ENCODE data around the gene MAN1C1. TPM values are rescaled to one million over a fixed set of nuclear protein-coding genes. Genes with fewer than 3 reads are reported as not detected.

Gene MAN1C1
- total and polyA plus RNA-seq, 7 donors: 0.69 to 32.1 (median 12.8) TPM

- no peak for DNase-seq
- H3K36me3 ChIP-seq: no peaks in the 10 kb centered on the region
- H3K4me3 ChIP-seq: no peak overlapping the region
- no peaks in the 10 kb centered on the region for H3K9me3 ChIP-seq
- no peaks in the 10 kb centered on the region for H3K27me3 ChIP-seq
- intact Hi-C loops (cut with DNase I): no loop called here
- WGBS, 2 donors: 19 to 41% methylated on average over 18 of the region's 18 CpGs
- TF ChIP-seq POLR2AphosphoS5 (IDR thresholded peaks at IDR 0.05) (no peak), CTCF (IDR thresholded peaks at IDR 0.05) (peak; percentile 20 to 59 (median 50)), POLR2A (IDR thresholded peaks at IDR 0.05) (no peak)
- peaks cover 0 to 19% (median 18%) of the 10 kb centered on the region in 4 donors for H3K4me1 ChIP-seq
- H3K27ac ChIP-seq: no peak overlapping the region
Observed at GRCh38 chr1:25572708-25573590, 43.6 kb upstream of the MAN1C1 start.

GRCh38 chr1:25573591-25573930 is 43.0 kb upstream of the MAN1C1 start:
- H3K9me3 ChIP-seq: no peaks in the 10 kb centered on the region
- no peaks in the 10 kb centered on the region for H3K36me3 ChIP-seq
- DNase-seq: no peak
- intact Hi-C loops (cut with DNase I): no loop called here
- H3K4me3 ChIP-seq: no peak overlapping the region
- H3K27ac ChIP-seq: no peak overlapping the region
- no peak for TF ChIP-seq POLR2A (IDR thresholded peaks at IDR 0.05)
- no peak for TF ChIP-seq POLR2AphosphoS5 (IDR thresholded peaks at IDR 0.05)
- TF ChIP-seq CTCF (IDR thresholded peaks at IDR 0.05): no peak
- no peak for TF ChIP-seq EP300 (IDR thresholded peaks at IDR 0.05)
- no peaks in the 10 kb centered on the region for H3K27me3 ChIP-seq
- WGBS, 2 donors: 15 to 61% methylated on average over 9 of the region's 9 CpGs
- H3K4me1 ChIP-seq: peaks cover 0 to 13% (median 12%) of the 10 kb centered on the region in 4 donors

GRCh38 chr1:25573961-25574360 is 42.6 kb upstream of the MAN1C1 start:
- H3K27me3 ChIP-seq: no peaks in the 10 kb centered on the region
- H3K4me1 ChIP-seq: peaks cover 0 to 9% (median 8%) of the 10 kb centered on the region in 4 donors
- WGBS, 2 donors: 26 to 74% methylated on average over 8 of the region's 8 CpGs
- H3K36me3 ChIP-seq: no peaks in the 10 kb centered on the region
- no peak for DNase-seq
- no peaks in the 10 kb centered on the region for H3K9me3 ChIP-seq
- TF ChIP-seq POLR2A (IDR thresholded peaks at IDR 0.05): no peak
- TF ChIP-seq EP300 (IDR thresholded peaks at IDR 0.05): no peak
- TF ChIP-seq POLR2AphosphoS5 (IDR thresholded peaks at IDR 0.05): no peak
- no peak for TF ChIP-seq CTCF (IDR thresholded peaks at IDR 0.05)
- H3K4me3 ChIP-seq: no peak overlapping the region
- intact Hi-C loops (cut with DNase I): no loop called here
- H3K27ac ChIP-seq: no peak overlapping the region

- H3K27ac ChIP-seq: no peak overlapping the region
- peaks cover 0 to 5% (median 2%) of the 10 kb centered on the region in 4 donors for H3K4me1 ChIP-seq
- H3K9me3 ChIP-seq: no peaks in the 10 kb centered on the region
- intact Hi-C loops (cut with DNase I): no loop called here
- TF ChIP-seq EP300 (IDR thresholded peaks at IDR 0.05) (no peak), POLR2AphosphoS5 (IDR thresholded peaks at IDR 0.05) (no peak), CTCF (IDR thresholded peaks at IDR 0.05) (no peak), POLR2A (IDR thresholded peaks at IDR 0.05) (no peak)
- no peak overlapping the region for H3K4me3 ChIP-seq
- H3K36me3 ChIP-seq: no peaks in the 10 kb centered on the region
- DNase-seq: no peak
- 89 to 93% methylated on average over 2 of the region's 2 CpGs for WGBS, 2 donors
- H3K27me3 ChIP-seq: no peaks in the 10 kb centered on the region
Observed at GRCh38 chr1:25575191-25575590, 41.4 kb upstream of the MAN1C1 start.

All from sigmoid colon (tissue), 7 donors.